HG03354 (cell line): ENCODE data around the gene TMPRSS15.

Experiments used
- ATAC-seq: cut with Tn5 transposase; IDR thresholded peaks from one replicate; pipeline ENCODE4 v1.9.1; 2021; ENCODE audit warnings: mild to moderate bottlenecking; ENCODE audit not compliant: unreplicated experiment, poor library complexity, severe bottlenecking

TMPRSS15 gene

GRCh38 chr21:18251065-18251464 is 152.5 kb downstream of the TMPRSS15 start:
- no peak for ATAC-seq

- ATAC-seq: no peak
Measured at GRCh38 chr21:18249672-18250071, 153.9 kb downstream of the TMPRSS15 start.

- no peak for ATAC-seq
Measured at GRCh38 chr21:18248171-18248570, 155.4 kb downstream of the TMPRSS15 start.

GRCh38 chr21:18245464-18245967 is 158.1 kb downstream of the TMPRSS15 start:
- ATAC-seq: no peak

GRCh38 chr21:18244671-18245463 is 158.7 kb downstream of the TMPRSS15 start, which contains the start of gene CHODL:
Gene CHODL, plus strand, starts transcription at chr21:18244833. Its CDS starts 391 bp downstream, at chr21:18245224.
- no peak for ATAC-seq

GRCh38 chr21:18235545-18235944 is 168.0 kb downstream of the TMPRSS15 start:
- no peak for ATAC-seq

GRCh38 chr21:18228060-18228739 is 175.4 kb downstream of the TMPRSS15 start:
- ATAC-seq: no peak

- no peak for ATAC-seq
Measured at GRCh38 chr21:18222346-18222745, 181.2 kb downstream of the TMPRSS15 start.

GRCh38 chr21:18220498-18220897 is 183.1 kb downstream of the TMPRSS15 start:
- no peak for ATAC-seq
